Small intestine (tissue), 7 donors: Measurements from ENCODE around the gene PRSS3. TPM values are rescaled to one million over a fixed set of nuclear protein-coding genes. Genes with fewer than 3 reads are reported as not detected.
A peak's percentile ranks its signal among the peaks of the same experiment; 100 is the strongest.
"Not testable (repeated sequence)": the region's sequence is repeated elsewhere in the genome, so short reads cannot be mapped to it uniquely, and the experiment has no call there.

Experiments used
- DNase-seq, 2 donors: peaks; one replicate each; pipeline versions ENCODE4 v3.0.0 to v3.0.0-alpha.2; 2013
- FAIRE-seq: peaks from 2 replicates; lab custom pipeline; 2012; peaks lifted over from hg19 to GRCh38; lab: Jason Lieb, UNC
- H3K27ac ChIP-seq, 3 donors: one replicate each; pipeline ENCODE4 v1.5.1; 2013; ENCODE audit warnings: low read length in 2 of 3, mild to moderate bottlenecking in 2 of 3, control low read depth in 1 of 3, inconsistent platforms in 1 of 3, low read depth in 1 of 3, moderate library complexity in 1 of 3
- H3K27me3 ChIP-seq, 3 donors: one replicate each; pipeline ENCODE4 v1.6.1; 2013; ENCODE audit warnings: low read length in 3 of 3, inconsistent platforms in 1 of 3; ENCODE audit not compliant: control insufficient read depth in 3 of 3, insufficient read depth in 3 of 3
- H3K36me3 ChIP-seq, 3 donors: one replicate each; pipeline ENCODE4 v1.6.1; 2013; ENCODE audit warnings: low read length in 3 of 3, inconsistent platforms in 1 of 3, low read depth in 1 of 3, mild to moderate bottlenecking in 1 of 3, moderate library complexity in 1 of 3; ENCODE audit not compliant: control insufficient read depth in 3 of 3, insufficient read depth in 2 of 3
- H3K4me1 ChIP-seq, 3 donors: one replicate each; pipeline ENCODE4 v1.6.1; 2013; ENCODE audit warnings: low read length in 2 of 3, inconsistent platforms in 1 of 3, low read depth in 1 of 3, mild to moderate bottlenecking in 1 of 3, moderate library complexity in 1 of 3; ENCODE audit not compliant: control insufficient read depth in 3 of 3, insufficient read depth in 2 of 3
- H3K4me3 ChIP-seq, 3 donors: one replicate each; pipeline ENCODE4 v1.5.1; 2013; ENCODE audit warnings: low read length in 3 of 3, control low read depth in 1 of 3, inconsistent platforms in 1 of 3, low read depth in 1 of 3, mild to moderate bottlenecking in 1 of 3, moderate library complexity in 1 of 3
- H3K9me3 ChIP-seq, 2 donors: one replicate each; pipeline ENCODE4 v1.6.1; 2013; ENCODE audit warnings: low read depth in 1 of 2, low read length in 1 of 2; ENCODE audit not compliant: control insufficient read depth in 2 of 2, insufficient read depth in 1 of 2
- WGBS, 3 donors: extraction: QIAGEN DNeasy Blood & Tissue Kit; methylation state at CpG; one replicate each; pipeline ENCODE4 v1.1.7; 2013; 5-methylcytosine and 5-hydroxymethylcytosine counted together
- polyA plus RNA-seq, 4 donors: library from polyadenylated mRNA; stranded (reverse) in 3 of 4; unstranded in 1 of 4; fragments of 200-250 nt in 3 of 4; fragments of 120-200 nt in 1 of 4; gene quantifications; one replicate each; pipeline versions ENCODE4 v1.2.1 to v1.2.3, GENCODE V29; 2013
- donor health status: healthy with polysubstance abuse.
- donor health status: control.
- donor health status: control.
- donor health status: Bipolar disorder and iron deficiency.
- donor health status: healthy.

PRSS3 gene
- polyA plus RNA-seq, 4 donors, result 147 to 505 (median 339) TPM

DNA sequence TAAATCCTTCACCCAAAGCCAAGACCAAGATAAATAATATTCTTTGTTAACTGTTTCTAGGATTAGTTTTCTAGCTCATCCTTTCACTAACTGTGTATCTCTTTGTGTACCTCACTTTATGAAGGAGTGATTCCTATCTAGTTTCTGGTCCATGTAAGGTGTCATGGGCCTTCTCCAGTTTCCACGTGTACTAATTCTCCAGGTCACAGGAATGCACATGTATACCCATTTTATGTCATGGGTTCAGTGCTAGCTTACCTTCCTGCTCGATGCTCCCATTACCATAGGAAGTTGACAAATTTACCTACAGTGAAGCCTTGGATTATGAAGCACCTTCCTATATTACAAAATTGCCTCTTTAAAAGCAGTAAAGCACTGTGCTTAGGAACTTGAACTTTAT, 5.9 kb upstream of the PRSS3 start:
- H3K27ac ChIP-seq, H3K4me1 ChIP-seq, H3K4me3 ChIP-seq, FAIRE-seq, H3K9me3 ChIP-seq, H3K27me3 ChIP-seq, DNase-seq: not testable (repeated sequence)
- H3K36me3 ChIP-seq, result peaks cover 0 to 11% (median 1%) of the 10 kb centered on the region in 3 donors
- 86 to 94% (median 92%) methylated on average over 2 of the region's 2 CpGs for WGBS, 3 donors

- Histone ChIP-seq H3K36me3 (peaks cover 0 to 19% (median 3%) of the 10 kb centered on the region in 3 donors), H3K4me3 (no peak overlapping the region), H3K9me3 (no peaks in the 10 kb centered on the region), H3K27me3 (no peaks in the 10 kb centered on the region), H3K4me1 (peaks cover 0 to 3% (median 0%) of the 10 kb centered on the region in 3 donors), H3K27ac (no peak overlapping the region)
- DNase-seq (peak in 1 of 2 donors; percentile 33), FAIRE-seq (no peak)
- 9 to 29% (median 19%) methylated on average over 2 of the region's 2 CpGs for WGBS, 3 donors
Observed at GRCh38 chr9:33791117-33791516, 4.2 kb upstream of the PRSS3 start.

DNA sequence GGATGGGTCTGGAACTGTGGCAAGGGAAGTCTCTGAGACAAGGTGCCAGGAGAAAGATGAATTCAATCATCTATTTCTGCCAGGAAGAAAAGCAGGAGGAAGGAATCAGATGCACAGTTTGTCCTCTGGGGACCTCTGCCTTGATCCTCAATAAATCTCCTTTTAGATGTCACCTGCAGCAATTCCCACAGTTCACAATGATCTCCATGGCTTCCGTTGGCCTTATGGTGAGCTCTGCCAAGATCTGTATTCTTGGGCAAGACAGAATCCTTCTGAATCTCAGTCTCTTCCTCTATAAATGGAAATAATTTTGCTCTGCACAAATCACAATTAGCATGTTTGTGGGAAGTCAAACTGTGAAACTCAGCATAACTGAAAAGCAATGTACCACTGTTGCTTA, 1.9 kb upstream of the PRSS3 start:
- H3K4me1 ChIP-seq, FAIRE-seq, H3K27ac ChIP-seq, DNase-seq, H3K27me3 ChIP-seq, H3K4me3 ChIP-seq, H3K9me3 ChIP-seq: not testable (repeated sequence)
- peaks cover 3 to 35% (median 6%) of the 10 kb centered on the region in 3 donors for H3K36me3 ChIP-seq
- 81 to 93% (median 89%) methylated on average over 1 of the region's 1 CpG for WGBS, 3 donors

DNA sequence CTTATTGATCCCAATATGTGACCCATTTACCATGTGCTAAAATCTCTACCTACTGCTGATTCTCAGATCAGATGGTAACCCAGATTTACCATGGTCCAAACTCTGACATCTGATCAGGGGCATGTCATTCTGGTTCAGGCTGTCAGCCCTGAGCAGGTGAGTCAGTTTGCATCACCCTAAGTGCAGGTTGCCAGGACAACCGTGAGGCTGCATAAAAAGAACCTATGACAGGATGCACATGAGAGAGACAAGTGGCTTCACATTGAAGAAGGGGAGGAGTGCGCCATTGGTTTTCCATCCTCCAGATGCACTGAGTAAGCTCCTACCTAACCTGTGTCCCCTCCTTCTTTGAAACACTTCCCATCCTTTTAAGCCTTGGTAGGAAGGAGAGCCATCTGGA, 801 bp upstream of the PRSS3 start:
- no peak overlapping the region for H3K27ac ChIP-seq
- H3K27me3 ChIP-seq, result no peaks in the 10 kb centered on the region
- H3K9me3 ChIP-seq, result no peaks in the 10 kb centered on the region
- no peak overlapping the region for H3K4me3 ChIP-seq
- no peaks in the 10 kb centered on the region for H3K4me1 ChIP-seq
- DNase-seq (no peak), FAIRE-seq (no peak)
- peaks cover 5 to 44% (median 6%) of the 10 kb centered on the region in 3 donors for H3K36me3 ChIP-seq
- WGBS, 3 donors, result 66 to 85% (median 78%) methylated on average over 2 of the region's 2 CpGs

- no peaks in the 10 kb centered on the region for H3K4me1 ChIP-seq
- H3K4me3 ChIP-seq, result no peak overlapping the region
- H3K9me3 ChIP-seq, result no peaks in the 10 kb centered on the region
- 13 to 53% (median 22%) methylated on average over 4 of the region's 4 CpGs for WGBS, 3 donors
- peaks cover 5 to 46% (median 6%) of the 10 kb centered on the region in 3 donors for H3K36me3 ChIP-seq
- H3K27me3 ChIP-seq, result no peaks in the 10 kb centered on the region
- DNase-seq, result no peak
- FAIRE-seq, result no peak
- H3K27ac ChIP-seq, result no peak overlapping the region
Observed at GRCh38 chr9:33795819-33796218, 458 bp downstream of the PRSS3 start.

GRCh38 chr9:33796679-33797078, 1.3 kb downstream of the PRSS3 start:
- 81 to 88% (median 83%) methylated on average over 5 of the region's 5 CpGs for WGBS, 3 donors
- H3K4me1 ChIP-seq, H3K4me3 ChIP-seq, H3K9me3 ChIP-seq, H3K27ac ChIP-seq, FAIRE-seq, DNase-seq, H3K27me3 ChIP-seq: not testable (repeated sequence)
- H3K36me3 ChIP-seq, result peaks cover 5 to 46% (median 6%) of the 10 kb centered on the region in 3 donors

DNA sequence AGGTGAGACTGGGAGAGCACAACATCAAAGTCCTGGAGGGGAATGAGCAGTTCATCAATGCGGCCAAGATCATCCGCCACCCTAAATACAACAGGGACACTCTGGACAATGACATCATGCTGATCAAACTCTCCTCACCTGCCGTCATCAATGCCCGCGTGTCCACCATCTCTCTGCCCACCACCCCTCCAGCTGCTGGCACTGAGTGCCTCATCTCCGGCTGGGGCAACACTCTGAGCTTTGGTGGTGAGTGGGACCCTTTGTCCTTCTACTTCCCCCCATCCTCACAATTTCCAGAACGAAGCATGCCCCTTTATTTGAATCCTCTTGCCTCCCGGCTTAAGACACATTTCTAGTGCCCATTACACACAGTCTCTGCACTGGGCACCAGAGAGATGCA, 2.5 kb downstream of the PRSS3 start:
- Histone ChIP-seq H3K4me3 (no peak overlapping the region), H3K27me3 (no peaks in the 10 kb centered on the region), H3K9me3 (no peaks in the 10 kb centered on the region), H3K36me3 (peaks cover 5 to 46% (median 6%) of the 10 kb centered on the region in 3 donors), H3K27ac (no peak overlapping the region), H3K4me1 (no peaks in the 10 kb centered on the region)
- 72 to 84% (median 76%) methylated on average over 8 of the region's 8 CpGs for WGBS, 3 donors
- DNase-seq (no peak), FAIRE-seq (no peak)

- H3K4me1 ChIP-seq, result no peaks in the 10 kb centered on the region
- peaks cover 5 to 46% (median 6%) of the 10 kb centered on the region in 3 donors for H3K36me3 ChIP-seq
- DNase-seq (no peak), FAIRE-seq (no peak)
- no peaks in the 10 kb centered on the region for H3K9me3 ChIP-seq
- H3K4me3 ChIP-seq, result no peak overlapping the region
- 80 to 93% (median 87%) methylated on average over 10 of the region's 10 CpGs for WGBS, 3 donors
- H3K27ac ChIP-seq, result no peak overlapping the region
- H3K27me3 ChIP-seq, result no peaks in the 10 kb centered on the region
Observed at GRCh38 chr9:33798545-33798944, 3.2 kb downstream of the PRSS3 start.
